ENCODE measurements around the gene MCC. TPM values are rescaled to one million over a fixed set of nuclear protein-coding genes. Genes with fewer than 3 reads are reported as not detected.
A peak's percentile ranks its signal among the peaks of the same experiment; 100 is the strongest.

MCC gene
- total RNA-seq, 1 donor from 2014 or later: 22.7 TPM

DNA sequence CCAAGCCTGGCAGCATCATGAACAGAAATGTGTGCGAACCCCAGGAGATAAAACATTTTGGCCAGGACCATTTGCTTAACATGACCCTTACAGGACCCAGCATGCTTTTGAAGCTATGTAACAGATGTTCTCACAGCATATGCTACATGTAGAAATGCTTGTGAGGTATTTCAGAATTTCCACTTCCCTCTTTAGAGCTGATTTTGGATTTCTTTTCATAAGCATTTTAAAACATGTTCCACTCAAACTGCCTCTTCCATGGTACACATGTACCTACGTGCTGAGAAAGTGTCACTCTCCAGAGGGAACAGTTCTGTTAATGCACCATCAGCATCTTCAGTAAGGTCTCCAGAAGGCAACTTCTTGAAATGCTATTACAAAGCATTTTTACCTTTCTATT lies 37.8 kb downstream of the MCC start:
- H3K9me3 Mint-ChIP-seq (ENCODE audit: unreplicated experiment): no peaks in the 10 kb centered on the region
- peaks cover 1% of the 10 kb centered on the region for H3K27me3 Mint-ChIP-seq (ENCODE audit: unreplicated experiment)

DNA sequence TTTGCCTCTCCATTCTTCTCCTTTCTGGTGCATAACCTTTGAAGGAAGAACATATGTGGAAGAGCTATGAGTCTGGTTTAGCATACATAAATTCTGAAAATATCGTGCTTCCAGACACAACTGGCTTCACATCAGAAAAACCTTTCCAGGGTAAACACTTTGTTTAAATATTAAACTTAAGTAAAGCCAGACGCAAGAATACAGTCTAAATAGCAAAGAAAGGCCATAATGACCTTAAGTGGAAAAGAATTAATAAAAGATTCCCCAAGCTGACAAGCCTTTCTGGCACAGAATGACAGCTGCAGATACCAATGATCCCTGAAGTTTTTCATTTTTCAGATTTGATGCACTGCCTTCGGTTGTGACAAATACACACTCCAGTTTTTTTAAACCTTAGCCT lies 40.0 kb downstream of the MCC start:
- no peak overlapping the region for H3K4me3 Mint-ChIP-seq (ENCODE audit: unreplicated experiment)
- no peaks in the 10 kb centered on the region for H3K9me3 Mint-ChIP-seq (ENCODE audit: unreplicated experiment)
- peaks cover 1% of the 10 kb centered on the region for H3K27me3 Mint-ChIP-seq (ENCODE audit: unreplicated experiment)
- TF ChIP-seq, protein P1, sequence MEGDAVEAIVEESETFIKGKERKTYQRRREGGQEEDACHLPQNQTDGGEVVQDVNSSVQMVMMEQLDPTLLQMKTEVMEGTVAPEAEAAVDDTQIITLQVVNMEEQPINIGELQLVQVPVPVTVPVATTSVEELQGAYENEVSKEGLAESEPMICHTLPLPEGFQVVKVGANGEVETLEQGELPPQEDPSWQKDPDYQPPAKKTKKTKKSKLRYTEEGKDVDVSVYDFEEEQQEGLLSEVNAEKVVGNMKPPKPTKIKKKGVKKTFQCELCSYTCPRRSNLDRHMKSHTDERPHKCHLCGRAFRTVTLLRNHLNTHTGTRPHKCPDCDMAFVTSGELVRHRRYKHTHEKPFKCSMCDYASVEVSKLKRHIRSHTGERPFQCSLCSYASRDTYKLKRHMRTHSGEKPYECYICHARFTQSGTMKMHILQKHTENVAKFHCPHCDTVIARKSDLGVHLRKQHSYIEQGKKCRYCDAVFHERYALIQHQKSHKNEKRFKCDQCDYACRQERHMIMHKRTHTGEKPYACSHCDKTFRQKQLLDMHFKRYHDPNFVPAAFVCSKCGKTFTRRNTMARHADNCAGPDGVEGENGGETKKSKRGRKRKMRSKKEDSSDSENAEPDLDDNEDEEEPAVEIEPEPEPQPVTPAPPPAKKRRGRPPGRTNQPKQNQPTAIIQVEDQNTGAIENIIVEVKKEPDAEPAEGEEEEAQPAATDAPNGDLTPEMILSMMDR (IDR thresholded peaks at IDR 0.05; ENCODE audit: unreplicated experiment): no peak
- no peaks in the 10 kb centered on the region for H3K36me3 Mint-ChIP-seq (ENCODE audit: low read depth, unreplicated experiment)
- H3K27ac Mint-ChIP-seq (ENCODE audit: unreplicated experiment): no peak overlapping the region
- DNase-seq (ENCODE audit: low spot score): no peak
- H3K4me1 Mint-ChIP-seq (ENCODE audit: unreplicated experiment): peaks cover 6% of the 10 kb centered on the region

More for the DNA sequence above, 37.8 kb downstream of the MCC start:
- TF ChIP-seq, protein P1 (IDR thresholded peaks at IDR 0.05; ENCODE audit: unreplicated experiment): no peak
- no peak for DNase-seq (ENCODE audit: low spot score)
- no peaks in the 10 kb centered on the region for H3K4me1 Mint-ChIP-seq (ENCODE audit: unreplicated experiment)
- no peak overlapping the region for H3K4me3 Mint-ChIP-seq (ENCODE audit: unreplicated experiment)
- no peaks in the 10 kb centered on the region for H3K36me3 Mint-ChIP-seq (ENCODE audit: low read depth, unreplicated experiment)
- no peak overlapping the region for H3K27ac Mint-ChIP-seq (ENCODE audit: unreplicated experiment)

DNA sequence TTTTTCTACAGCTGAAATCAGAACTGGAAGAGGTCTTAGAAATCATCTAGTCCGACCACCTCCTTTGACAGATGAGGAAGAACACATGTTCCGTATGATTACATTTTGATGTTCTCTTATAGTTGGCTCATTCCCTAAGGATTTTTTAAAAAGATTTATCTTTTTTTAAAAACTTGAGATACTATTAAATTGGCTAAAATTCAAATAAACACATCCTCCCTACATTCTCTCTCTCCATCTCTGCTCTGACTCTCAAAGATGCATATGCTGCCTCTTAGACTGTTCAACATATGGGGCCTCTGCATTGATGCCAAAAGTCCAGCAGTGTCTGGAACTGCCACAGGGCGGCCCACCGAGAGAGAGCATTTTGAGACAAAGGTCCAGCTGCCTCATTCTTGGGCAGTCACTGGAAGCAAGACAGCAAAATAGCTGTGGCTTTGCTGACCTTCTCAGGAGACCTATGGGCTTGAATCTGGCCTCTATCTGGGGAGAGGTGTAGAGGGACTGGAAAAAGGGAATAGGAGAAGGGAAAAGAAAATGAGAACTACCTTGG lies 40.7 kb downstream of the MCC start:
- H3K9me3 Mint-ChIP-seq (ENCODE audit: unreplicated experiment): no peaks in the 10 kb centered on the region
- H3K27me3 Mint-ChIP-seq (ENCODE audit: unreplicated experiment): peaks cover 1% of the 10 kb centered on the region
- peaks cover 6% of the 10 kb centered on the region for H3K4me1 Mint-ChIP-seq (ENCODE audit: unreplicated experiment)
- no peak overlapping the region for H3K27ac Mint-ChIP-seq (ENCODE audit: unreplicated experiment)
- DNase-seq (ENCODE audit: low spot score): peak; percentile 50
- no peak overlapping the region for H3K4me3 Mint-ChIP-seq (ENCODE audit: unreplicated experiment)
- TF ChIP-seq, protein P1 (IDR thresholded peaks at IDR 0.05; ENCODE audit: unreplicated experiment): peak; percentile 24
- H3K36me3 Mint-ChIP-seq (ENCODE audit: low read depth, unreplicated experiment): no peaks in the 10 kb centered on the region

DNA sequence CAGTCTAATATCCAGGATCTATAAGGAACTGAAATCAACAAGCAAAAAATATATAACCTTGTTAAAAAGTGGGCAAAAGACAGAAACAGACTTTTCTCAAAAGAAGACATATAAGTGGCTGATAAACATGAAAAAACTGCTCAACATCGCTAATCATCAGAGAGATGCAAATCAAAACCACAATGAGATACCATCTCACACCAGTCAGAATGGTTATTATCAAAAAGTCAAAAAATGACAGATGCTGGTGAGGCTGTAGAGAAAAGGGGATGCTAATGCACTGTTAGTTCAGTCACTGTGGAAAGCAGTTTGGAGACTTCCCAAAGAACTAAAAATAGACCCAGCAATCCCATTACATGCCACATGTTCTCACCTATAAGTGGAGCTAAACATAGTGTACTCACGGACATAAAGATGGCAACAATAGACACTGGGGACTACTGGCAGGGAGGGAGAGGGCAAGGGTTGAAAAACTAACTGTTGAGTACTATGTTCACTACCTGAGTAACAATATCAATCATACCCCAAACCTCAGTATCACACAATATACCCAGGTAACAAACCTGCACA lies 41.8 kb downstream of the MCC start:
- Mint-ChIP-seq H3K27ac (ENCODE audit: unreplicated experiment) (no peak overlapping the region), H3K4me3 (ENCODE audit: unreplicated experiment) (no peak overlapping the region), H3K27me3 (ENCODE audit: unreplicated experiment) (no peaks in the 10 kb centered on the region), H3K36me3 (ENCODE audit: low read depth, unreplicated experiment) (no peaks in the 10 kb centered on the region), H3K4me1 (ENCODE audit: unreplicated experiment) (peaks cover 6% of the 10 kb centered on the region), H3K9me3 (ENCODE audit: unreplicated experiment) (no peaks in the 10 kb centered on the region)
- no peak for DNase-seq (ENCODE audit: low spot score)
- TF ChIP-seq, protein P1 (IDR thresholded peaks at IDR 0.05; ENCODE audit: unreplicated experiment): no peak

DNA sequence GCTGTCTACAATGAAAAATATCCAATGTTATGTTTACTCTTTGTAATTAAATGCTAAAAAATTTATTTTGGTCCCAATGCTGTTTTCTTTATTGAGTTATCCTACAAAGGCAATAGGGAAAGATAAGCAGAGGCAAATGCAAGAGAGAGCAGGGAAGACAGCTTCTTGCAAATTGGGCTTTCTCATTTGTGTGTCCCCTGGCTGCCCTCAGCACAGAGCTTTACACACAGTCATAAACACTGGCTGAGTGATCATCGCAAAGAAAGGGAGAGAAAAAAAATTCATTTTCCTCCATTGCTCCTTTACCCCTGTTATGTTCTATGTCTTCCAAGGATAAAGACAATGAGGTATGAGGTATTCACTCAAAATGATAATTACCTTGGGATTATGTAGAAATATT lies 51.1 kb downstream of the MCC start:
- no peak overlapping the region for H3K4me3 Mint-ChIP-seq (ENCODE audit: unreplicated experiment)
- H3K27ac Mint-ChIP-seq (ENCODE audit: unreplicated experiment): no peak overlapping the region
- DNase-seq (ENCODE audit: low spot score): no peak
- TF ChIP-seq, protein P1 (IDR thresholded peaks at IDR 0.05; ENCODE audit: unreplicated experiment): no peak
- H3K9me3 Mint-ChIP-seq (ENCODE audit: unreplicated experiment): no peaks in the 10 kb centered on the region
- no peaks in the 10 kb centered on the region for H3K36me3 Mint-ChIP-seq (ENCODE audit: low read depth, unreplicated experiment)
- no peaks in the 10 kb centered on the region for H3K27me3 Mint-ChIP-seq (ENCODE audit: unreplicated experiment)
- H3K4me1 Mint-ChIP-seq (ENCODE audit: unreplicated experiment): peaks cover 3% of the 10 kb centered on the region

Data from endothelial cell (in vitro differentiated cells).